GM19324 (cell line): ENCODE data around the gene DOCK4.

Experiments
- ATAC-seq: cut with Tn5 transposase; IDR thresholded peaks from one replicate; pipeline ENCODE4 v1.9.1; 2021; ENCODE audit warnings: mild to moderate bottlenecking, moderate library complexity; ENCODE audit not compliant: unreplicated experiment, low FRiP score

Gene DOCK4

GRCh38 chr7:112192236-112193154 lies 13.7 kb downstream of the DOCK4 start:
- no peak for ATAC-seq

DNA sequence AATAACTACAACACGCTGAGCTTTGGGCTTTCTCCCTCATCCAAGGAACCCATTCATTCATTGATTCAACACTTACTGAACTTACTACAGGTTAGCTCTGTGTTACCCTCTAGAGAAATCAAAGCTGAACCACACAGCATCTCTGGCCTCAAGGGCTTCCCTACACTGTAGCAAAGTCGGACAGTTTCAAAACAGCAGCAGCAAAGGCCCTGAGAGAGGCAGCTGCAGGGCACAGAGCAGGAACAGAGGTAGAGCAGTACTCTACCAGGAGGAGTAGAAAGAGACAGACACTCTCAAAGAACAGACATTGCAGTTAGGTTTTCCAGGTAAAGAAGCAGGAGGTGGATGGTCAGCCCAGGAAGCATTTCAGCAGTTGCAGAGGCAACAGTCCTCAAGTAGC lies 16.1 kb downstream of the DOCK4 start:
- ATAC-seq: no peak

DNA sequence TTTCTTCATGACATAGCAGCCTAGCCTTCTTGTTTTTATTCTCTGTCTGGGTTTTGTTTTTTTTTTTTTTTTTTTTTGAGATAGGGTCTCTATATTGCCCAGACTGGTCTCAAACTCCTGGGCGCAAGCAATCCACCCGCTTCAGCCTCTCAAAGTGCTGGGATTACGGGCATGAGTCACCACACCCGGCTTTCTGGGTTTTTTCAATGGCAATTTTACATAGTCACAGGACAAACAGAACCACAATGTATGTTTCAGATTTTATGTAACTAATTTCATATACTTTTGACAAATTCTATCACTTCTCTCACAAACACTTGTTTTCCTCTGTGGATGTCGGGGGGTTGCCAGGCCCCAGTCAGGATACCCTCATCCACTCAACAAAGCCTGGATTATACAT lies 16.5 kb downstream of the DOCK4 start:
- no peak for ATAC-seq

DNA sequence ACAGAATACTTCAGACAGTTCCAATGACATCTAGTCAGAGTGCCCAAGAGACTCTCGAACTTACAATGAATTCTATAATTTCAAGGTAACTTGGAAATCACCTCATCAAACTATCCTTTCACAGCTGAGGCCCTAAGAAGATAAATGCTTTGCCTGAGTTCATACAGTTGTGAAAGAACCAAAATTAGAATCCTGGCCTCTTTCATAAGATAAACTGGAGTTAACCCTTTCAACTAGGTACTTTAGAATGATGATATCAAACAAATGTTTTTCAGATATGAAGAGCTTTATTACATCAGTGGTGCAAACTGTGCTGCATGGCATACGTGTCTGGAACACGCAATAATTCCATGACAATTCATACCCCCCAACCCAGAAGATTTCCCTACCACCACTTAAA lies 17.9 kb downstream of the DOCK4 start:
- no peak for ATAC-seq

DNA sequence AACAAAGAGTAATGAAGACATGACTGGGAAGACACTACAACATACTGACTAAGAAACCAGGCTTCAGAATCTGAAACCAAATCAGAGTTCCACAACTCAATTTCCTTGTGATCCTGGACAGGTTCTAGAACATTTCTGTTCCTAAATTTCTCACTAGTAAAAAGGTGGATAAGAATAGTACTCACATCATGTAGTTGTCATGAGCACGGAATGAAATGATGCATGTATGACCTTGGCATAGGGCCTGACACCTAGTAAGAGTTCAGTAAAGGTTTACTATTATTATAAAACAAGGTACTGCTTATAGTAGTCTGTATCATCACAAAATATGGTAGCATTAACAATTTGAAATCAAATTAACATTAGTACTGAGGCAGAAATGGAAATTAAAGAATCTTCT lies 19.9 kb downstream of the DOCK4 start:
- no peak for ATAC-seq

- no peak for ATAC-seq
Observed at GRCh38 chr7:112185005-112185834, 21.0 kb downstream of the DOCK4 start.

DNA sequence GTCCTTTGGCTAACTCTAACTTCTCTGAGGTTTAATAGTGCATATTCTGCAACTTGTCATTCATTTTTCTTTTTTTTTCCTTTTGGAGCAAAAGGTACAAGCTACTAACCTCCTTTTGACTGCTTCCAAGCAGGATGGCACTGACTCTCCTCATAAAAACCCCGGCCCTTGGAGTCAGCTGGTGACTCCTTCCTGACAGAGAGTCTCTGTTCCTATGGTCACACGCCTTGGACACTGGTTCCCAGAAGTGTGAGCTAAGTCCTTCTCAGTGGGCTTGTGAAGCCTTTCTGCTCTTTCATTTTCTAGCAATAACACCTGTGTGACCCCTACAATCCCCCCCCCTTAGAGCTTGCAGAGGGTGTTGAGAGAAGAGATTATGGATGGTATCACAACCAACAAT lies 21.7 kb downstream of the DOCK4 start:
- no peak for ATAC-seq

GRCh38 chr7:112183266-112183665 lies 22.9 kb downstream of the DOCK4 start:
- ATAC-seq: no peak

DNA sequence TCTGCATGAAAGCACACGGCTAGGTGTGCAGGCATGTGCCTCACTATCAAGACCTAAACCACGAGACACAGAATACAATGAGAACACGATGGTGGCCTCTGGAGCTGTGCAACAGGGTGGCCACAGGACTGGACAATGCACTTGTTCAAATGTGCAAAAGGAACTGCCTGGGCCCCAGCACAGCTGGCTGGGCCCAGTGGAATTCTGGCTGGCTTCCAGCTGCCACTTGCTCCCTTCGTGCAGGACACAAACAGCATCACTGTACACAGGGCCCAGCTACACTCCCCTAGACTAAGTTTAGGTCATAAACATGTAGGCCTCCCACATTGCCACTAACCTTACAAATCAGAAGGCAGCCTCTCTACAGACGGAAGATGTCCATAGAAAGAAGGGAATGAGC lies 23.4 kb downstream of the DOCK4 start:
- ATAC-seq: no peak

- ATAC-seq: no peak
Observed at GRCh38 chr7:112180223-112180622, 26.0 kb downstream of the DOCK4 start.

DNA sequence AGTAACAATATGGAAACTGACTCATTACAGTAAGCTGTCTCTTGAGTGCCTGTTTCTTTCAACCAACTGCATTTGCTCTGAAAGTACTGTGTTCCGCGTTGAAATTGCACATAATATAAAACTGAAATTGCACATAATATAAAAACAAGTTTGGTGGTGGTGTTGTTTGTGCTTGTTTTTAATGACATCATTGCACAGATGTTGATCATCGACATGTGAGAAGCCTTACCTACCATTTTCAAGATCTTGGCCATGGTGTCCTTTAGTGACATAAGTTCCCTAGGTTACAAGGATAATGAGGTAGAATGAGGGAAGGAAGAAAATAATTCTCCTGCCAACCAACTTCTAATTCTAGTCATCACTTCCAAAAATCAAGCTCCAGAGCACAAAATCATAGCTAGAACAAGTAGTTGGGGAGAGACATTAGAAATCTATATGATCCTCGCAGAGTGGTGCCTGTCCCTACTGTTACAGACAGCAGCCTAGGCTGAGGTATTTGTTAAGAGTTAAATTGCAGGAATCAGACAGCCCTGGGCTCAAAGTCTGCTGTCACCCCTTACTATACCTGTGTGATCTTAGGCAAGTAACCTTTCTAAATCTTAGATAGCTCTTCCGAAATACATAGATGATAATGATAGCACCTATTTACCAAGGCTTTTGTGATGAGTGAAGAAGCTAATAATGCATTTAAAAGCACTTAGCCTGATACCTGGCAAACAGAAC lies 29.3 kb downstream of the DOCK4 start:
- no peak for ATAC-seq

DNA sequence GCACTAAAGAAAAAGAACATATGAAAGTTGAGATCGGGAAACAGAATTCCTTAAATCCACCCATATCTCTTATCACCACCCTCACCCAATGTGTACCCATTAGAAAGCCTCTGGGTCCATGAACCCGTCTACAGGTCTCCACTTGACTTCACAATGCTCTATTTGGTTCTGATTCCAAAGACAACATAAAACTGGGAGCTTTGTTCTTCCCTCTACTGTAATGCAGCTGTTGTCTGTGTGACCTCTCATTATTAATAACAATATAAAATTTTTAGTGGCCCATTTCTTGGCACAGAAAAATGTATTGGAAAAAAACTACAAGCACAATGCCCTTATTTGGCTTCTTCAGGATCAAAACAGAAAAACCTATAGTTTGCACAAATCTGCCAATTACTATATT lies 30.0 kb downstream of the DOCK4 start:
- no peak for ATAC-seq

- no peak for ATAC-seq
Observed at GRCh38 chr7:112174192-112174591, 32.0 kb downstream of the DOCK4 start.

DNA sequence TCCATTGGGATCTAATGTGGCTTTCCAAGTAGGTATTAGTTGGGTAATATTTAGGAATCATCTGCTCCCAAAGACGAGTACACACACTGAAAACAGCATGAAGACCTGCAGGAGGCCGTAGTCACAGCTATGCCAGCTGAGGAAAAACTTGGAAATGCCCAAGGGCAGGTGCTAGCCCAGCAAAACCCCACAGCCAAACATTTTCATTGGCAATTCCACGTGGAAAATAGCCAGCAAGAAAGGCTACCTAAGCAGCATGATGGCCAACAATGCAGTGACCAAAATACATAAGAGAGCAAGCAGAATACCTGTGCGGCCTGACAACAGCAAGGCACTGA lies 32.7 kb downstream of the DOCK4 start:
- no peak for ATAC-seq

- no peak for ATAC-seq
Observed at GRCh38 chr7:112172870-112173567, 33.2 kb downstream of the DOCK4 start.

DNA sequence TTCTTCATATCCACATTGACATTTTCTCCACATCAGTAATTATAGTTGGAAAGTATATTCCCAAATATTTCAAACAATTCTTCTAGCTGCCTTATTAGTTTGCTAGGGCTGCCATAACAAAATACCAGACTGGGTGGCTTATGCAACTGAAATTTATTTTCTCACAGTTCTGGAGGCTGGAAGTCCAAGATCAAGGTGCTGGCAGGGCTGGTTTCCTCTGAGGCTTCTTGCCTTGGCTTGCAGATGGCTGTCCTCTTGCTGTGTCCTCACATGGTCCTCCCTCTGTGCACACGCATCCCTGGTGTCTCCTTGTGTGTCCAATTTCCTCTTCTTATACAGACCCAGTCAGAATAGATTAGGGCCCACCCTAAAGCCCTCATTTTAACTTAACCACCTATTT lies 34.5 kb downstream of the DOCK4 start:
- no peak for ATAC-seq

DNA sequence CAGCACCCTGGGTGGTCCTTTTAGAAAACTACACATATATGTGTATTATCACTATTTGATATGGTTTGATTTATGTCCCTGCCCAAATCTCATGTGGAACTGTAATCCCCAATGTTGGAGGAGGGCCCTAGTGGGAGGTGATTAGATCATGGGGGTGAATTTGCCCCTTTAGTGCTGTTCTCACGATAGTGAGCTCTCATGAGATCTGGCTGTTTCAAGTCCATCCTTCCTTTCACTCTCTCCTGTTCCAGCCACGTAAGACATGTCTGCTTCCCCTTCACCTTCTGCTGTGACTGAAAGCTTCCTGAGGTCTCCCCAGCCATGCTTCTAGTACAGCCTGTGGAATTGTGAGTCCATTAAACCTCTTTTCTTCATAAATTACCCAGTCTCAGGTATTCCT lies 37.3 kb downstream of the DOCK4 start:
- ATAC-seq: no peak

- ATAC-seq: no peak
Observed at GRCh38 chr7:112167147-112167546, 39.1 kb downstream of the DOCK4 start.

DNA sequence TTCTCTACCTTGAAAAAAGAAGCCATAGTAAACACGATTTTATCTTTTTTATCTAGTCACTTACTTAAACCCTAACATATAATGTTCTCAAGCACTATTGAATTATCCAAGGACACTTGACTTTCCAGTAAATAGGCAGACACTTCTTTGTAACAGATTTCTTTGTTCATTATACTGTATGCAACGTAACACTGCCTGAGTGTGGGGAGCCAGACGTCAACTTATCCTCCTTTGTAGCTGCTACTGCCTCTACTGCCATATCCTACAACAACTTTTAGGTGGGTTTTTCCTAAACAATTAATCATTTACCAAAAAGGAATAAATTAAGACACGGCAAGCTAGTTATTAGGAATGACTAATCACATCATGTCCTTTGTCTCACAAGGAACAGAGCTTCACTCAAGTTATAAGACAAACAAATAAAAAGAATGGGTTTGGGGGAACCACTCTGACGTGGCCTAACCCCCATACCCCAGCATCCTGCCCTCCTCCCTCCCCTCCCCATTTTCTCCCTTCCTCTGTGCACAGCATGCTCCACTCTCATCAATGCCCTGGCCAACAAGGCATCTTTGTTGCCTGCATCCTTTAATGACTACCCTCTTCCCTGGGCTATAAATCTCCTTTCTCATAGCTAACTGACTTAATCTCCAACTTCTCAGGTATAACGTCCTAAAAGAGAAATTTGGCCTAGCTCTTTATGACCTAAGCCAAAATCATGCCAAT lies 43.3 kb downstream of the DOCK4 start:
- ATAC-seq: no peak
